Brain microvascular endothelial cell (primary cell): ENCODE measurements around the gene NUDT4.

Experiments used
- DNase-seq: peaks from one replicate; pipeline ENCODE4 v3.0.0-alpha.2; 2020
- H3K27ac ChIP-seq: fragments of 250-450 bp; sonication (Bioruptor Pico); 2 replicates; pipeline ENCODE4 v1.5.1; 2020; ENCODE audit warnings: mild to moderate bottlenecking, moderate library complexity
- H3K27me3 ChIP-seq: fragments of 250-450 bp; sonication (Bioruptor Pico); replicated peaks from 2 replicates; pipeline ENCODE4 v1.5.1; 2020; ENCODE audit warnings: mild to moderate bottlenecking
- H3K36me3 ChIP-seq: fragments of 250-450 bp; sonication (Bioruptor Pico); replicated peaks from 2 replicates; pipeline ENCODE4 v1.5.1; 2020; ENCODE audit warnings: mild to moderate bottlenecking
- H3K4me3 ChIP-seq: 2 replicates; pipeline ENCODE4 v1.5.1; 2011; ENCODE audit warnings: low read depth, mild to moderate bottlenecking, control low read depth, low read length, moderate library complexity
- CTCF ChIP-seq: IDR thresholded peaks from 2 replicates; pipeline ENCODE4 v1.5.1; 2011; ENCODE audit warnings: low read depth, mild to moderate bottlenecking, moderate library complexity, low read length, control low read depth, inconsistent platforms; ENCODE audit errors: missing control alignments
- in situ Hi-C: cut with HindIII; loops from 2 replicates; pipeline ENCODE4 v1.10.0; 2017; ENCODE audit warnings: low sequenced_read_pairs, low pct_ligation_motif_present

Gene NUDT4

GRCh38 chr12:93361151-93361919 is 16.4 kb upstream of the NUDT4 start:
- no peak for TF ChIP-seq CTCF
- no peak for DNase-seq
- in situ Hi-C loops, result no loop called here
- Histone ChIP-seq H3K4me3 (no peak overlapping the region), H3K27me3 (no peaks in the 10 kb centered on the region), H3K27ac (no peak overlapping the region), H3K36me3 (no peaks in the 10 kb centered on the region)

- no peaks in the 10 kb centered on the region for H3K27me3 ChIP-seq
- in situ Hi-C loops, result no loop called here
- H3K4me3 ChIP-seq, result no peak overlapping the region
- DNase-seq, result no peak
- H3K36me3 ChIP-seq, result no peaks in the 10 kb centered on the region
- H3K27ac ChIP-seq, result no peak overlapping the region
- TF ChIP-seq CTCF, result no peak
Observed at GRCh38 chr12:93363841-93364297, 13.9 kb upstream of the NUDT4 start.

GRCh38 chr12:93365616-93366405 is 11.9 kb upstream of the NUDT4 start:
- H3K27ac ChIP-seq, result no peak overlapping the region
- no peak for TF ChIP-seq CTCF
- H3K4me3 ChIP-seq, result no peak overlapping the region
- DNase-seq, result no peak
- H3K36me3 ChIP-seq, result no peaks in the 10 kb centered on the region
- in situ Hi-C loops, result no loop called here
- H3K27me3 ChIP-seq, result no peaks in the 10 kb centered on the region

- no peak for DNase-seq
- H3K4me3 ChIP-seq, result no peak overlapping the region
- H3K27ac ChIP-seq, result no peak overlapping the region
- in situ Hi-C loops, result no loop called here
- no peaks in the 10 kb centered on the region for H3K36me3 ChIP-seq
- no peaks in the 10 kb centered on the region for H3K27me3 ChIP-seq
- TF ChIP-seq CTCF, result no peak
Observed at GRCh38 chr12:93366422-93366821, 11.3 kb upstream of the NUDT4 start.

GRCh38 chr12:93368766-93369165 is 9.0 kb upstream of the NUDT4 start:
- in situ Hi-C loops, result no loop called here
- no peak overlapping the region for H3K27ac ChIP-seq
- H3K36me3 ChIP-seq, result no peaks in the 10 kb centered on the region
- no peak overlapping the region for H3K4me3 ChIP-seq
- DNase-seq, result no peak
- TF ChIP-seq CTCF, result no peak
- H3K27me3 ChIP-seq, result no peaks in the 10 kb centered on the region
